EL (cell line): ENCODE data around the gene ABCA2.

Experiments
- DNase-seq: peaks from one replicate; pipeline ENCODE4 v3.0.0-alpha.2; 2016

The ABCA2 gene

DNA sequence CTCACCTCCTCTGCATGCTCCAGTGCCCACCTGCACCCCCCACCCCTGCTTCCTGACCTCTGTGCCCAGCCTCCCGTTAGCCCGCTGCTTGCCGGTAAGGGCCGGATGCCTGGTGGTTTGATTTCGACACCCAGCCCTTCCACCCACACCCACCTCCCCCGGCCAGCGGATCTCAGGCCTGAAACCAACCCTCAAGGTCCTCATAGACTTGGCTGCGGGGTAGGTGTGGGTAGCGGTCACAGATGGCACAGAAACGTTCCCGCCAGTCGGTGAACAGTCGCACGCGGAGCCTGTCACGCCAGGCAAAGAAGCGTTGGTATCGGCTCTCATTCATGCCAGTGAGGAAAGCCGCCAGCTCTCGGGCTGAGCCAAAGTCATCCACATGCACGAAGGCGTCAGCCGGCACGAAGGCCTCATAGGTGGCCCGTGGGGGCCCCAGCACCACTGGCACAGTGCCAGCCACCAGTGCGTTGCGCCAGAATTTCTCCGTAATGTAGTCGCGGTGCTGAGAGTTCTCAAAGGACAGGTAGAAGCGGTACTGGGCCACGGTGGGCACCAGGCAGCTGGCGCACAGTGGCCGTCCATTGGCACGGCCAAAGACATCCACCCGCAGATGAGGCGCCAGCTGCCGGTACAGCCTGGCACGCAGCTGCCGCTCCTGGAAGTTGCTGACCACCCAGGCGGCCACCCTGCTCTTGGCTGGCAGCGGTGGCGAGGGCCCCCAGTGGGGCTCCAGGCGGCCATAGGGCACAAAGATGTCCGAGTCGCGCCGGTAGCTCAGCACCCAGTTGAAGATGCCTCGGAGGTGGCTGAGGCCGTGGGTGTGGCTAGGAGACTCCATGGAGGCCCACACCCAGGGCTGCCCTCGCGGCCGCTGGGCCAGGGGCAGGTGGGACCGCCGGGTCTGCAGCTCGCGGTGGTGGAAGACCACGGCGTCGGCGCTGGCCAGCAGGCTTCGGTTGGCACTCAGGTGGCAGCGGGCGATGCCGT lies 2.8 kb upstream of the ABCA2 start:
- DNase-seq = no peak

DNA sequence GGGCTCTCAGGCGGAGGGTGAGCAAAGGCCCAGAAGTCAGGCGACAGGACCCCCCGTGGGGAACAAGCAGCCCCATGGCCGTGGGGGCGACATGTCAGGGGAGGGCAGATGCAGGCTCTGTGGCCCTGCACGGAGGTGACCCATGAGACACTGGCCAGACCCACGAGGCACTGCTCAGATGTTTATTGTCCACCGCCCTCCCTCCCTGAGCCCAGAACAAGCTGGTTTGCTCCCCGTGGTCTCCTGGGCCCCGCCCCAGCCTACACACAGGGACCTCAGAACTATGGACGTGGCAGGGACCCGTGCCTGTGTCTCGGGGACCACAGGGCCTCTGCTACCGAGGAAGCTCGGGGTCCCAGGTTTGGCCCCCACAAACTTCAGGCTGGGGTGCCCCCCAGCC lies 2.0 kb upstream of the ABCA2 start:
- no peak for DNase-seq

DNA sequence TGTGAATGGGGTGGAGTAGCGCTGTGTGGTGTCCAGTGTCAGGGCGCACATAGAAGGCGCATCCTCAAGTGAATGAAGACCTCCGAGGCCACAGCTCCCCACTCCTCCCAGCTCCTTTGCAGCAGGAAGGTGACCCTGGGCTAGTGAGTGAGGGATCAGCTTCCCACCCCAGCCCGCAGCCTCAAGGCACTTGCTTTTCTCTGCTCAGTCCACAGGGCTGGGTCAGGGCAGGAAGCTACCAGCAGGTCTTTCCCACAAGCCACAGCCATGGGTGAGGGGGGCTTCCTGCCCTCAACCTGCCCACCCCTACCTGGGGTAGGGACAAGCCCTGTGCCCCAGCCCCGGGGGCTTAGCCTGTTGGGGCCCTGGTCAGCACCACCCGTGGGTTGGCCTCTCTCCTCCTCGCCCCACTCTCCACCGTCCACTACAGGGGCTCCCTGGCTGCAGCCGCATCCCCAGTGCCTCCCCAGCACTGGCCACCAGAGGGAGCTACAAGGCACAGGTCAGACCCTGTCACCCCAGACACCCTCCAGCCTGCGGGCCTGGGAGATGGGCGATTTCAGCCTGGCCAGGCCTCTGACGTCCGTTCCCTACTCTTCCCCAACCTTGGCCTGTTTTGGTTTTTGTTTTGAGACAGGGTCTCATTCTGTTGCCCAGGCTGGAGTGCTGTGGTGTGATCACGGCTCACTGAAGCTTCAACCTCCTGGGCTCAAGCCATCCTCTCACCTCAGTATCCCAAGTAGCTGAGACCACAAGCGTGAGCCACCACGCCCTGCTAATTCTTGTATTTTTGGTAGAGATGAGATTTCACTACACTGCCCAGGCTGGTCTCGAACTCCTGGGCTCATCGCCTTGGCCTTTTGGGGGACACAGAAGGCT lies 1.3 kb upstream of the ABCA2 start:
- DNase-seq = peak; percentile 69

- DNase-seq = peak; percentile 57
Measured at GRCh38 chr9:137028263-137029057, 423 bp upstream of the ABCA2 start.

- no peak for DNase-seq
Measured at GRCh38 chr9:137026828-137027227, 1.2 kb downstream of the ABCA2 start.

DNA sequence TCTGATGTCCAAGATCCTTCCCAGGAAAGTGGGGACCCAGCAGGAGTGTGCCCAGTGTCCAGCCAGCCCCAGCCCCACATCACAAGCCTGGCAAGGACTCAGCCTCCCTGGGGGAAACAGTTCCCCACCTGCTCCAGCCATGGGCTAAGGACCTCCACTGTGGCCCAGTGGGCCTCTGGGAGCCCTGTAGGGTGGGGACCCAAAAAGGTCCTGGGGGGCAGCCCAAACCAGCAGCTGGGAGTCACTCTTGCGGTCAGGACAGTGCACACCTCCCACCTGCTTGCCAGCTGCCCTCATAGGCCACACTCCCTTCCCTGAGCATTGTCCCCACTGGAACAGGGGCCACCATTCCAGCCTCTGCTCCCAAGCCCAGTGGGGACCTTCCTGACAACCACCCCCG lies 1.7 kb downstream of the ABCA2 start:
- DNase-seq = no peak

DNA sequence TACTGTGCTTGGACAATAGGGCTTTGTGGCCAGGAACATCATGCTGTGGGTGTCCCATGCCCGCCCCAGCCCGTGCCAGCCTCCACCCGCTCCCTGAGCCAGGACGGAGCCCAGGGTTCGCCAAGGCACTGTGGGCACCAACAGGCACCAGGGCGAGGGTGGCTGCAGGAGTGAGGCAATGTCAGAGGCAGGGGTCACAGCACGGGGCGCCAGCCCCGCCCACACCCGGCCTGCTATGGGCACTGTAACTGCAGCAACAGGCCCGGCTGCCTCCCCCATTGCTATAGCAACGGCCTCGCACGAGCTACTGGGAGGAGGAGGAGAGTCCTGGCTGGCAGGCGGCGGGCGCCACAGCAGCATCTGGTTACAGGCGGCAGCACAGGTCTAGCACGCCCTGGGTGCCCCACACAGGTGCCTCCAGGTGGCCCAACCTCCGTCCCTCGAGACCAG lies 2.5 kb downstream of the ABCA2 start:
- DNase-seq = no peak

DNA sequence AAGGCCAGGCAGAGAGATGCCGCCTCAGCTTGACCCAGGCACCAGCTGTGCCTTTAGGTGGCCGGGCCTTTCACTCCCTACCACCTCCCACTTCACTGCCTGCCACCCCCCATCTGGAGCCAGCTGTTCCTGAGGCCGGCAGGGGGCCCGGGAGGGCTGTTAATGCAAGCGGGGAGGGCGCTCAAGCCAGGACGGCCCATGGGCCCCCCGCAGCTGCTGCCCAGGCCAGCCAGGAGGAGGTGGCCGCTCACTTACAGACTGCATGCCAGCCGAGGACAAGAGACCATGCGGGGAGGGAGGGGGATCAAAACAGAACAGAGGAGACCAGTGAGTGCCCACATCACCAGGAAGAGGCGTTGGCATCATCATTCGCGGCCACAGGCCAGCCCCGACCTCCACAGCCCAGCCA lies 4.5 kb downstream of the ABCA2 start:
- no peak for DNase-seq

GRCh38 chr9:137023157-137023556 lies 4.9 kb downstream of the ABCA2 start:
- no peak for DNase-seq

DNA sequence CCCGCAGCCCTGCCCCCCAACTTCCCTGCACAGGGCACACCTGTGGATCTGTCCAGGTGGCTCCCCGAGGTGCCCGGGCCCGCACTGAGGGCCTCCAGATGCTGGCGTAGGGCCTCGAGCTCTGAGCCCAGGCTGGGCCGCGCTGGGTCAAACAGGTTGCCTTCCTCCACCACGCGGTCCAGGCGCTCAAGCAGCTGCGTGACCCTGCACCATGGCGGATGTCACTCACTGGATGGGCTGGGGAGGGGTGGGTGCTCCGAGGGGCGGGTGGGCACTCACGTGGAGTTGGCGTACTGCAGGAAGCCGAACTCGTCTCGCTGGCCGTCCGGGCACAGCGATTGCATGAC lies 5.4 kb downstream of the ABCA2 start:
- no peak for DNase-seq

- DNase-seq = peak; percentile 78
Measured at GRCh38 chr9:137021979-137022661, 5.9 kb downstream of the ABCA2 start.

DNA sequence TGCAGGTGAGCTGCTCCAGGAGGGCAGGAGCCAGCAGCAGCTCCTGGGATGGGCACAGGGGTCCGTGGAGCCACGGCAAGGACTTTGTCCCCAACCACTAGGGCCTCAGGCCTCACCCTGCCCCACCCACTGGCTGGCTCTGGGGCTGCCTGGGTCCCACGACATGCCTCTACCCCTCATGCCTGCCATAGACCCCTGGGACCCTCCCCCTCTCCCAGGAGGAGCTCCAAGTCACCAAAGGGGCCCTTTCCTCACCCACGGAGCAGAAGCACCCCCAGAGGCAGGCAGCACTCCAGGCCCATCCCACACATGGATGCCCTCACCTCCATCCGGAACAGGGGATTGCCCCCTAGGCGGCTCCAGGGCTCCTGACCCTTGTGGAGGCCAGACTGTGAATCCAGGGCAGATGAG lies 6.5 kb downstream of the ABCA2 start:
- no peak for DNase-seq

DNA sequence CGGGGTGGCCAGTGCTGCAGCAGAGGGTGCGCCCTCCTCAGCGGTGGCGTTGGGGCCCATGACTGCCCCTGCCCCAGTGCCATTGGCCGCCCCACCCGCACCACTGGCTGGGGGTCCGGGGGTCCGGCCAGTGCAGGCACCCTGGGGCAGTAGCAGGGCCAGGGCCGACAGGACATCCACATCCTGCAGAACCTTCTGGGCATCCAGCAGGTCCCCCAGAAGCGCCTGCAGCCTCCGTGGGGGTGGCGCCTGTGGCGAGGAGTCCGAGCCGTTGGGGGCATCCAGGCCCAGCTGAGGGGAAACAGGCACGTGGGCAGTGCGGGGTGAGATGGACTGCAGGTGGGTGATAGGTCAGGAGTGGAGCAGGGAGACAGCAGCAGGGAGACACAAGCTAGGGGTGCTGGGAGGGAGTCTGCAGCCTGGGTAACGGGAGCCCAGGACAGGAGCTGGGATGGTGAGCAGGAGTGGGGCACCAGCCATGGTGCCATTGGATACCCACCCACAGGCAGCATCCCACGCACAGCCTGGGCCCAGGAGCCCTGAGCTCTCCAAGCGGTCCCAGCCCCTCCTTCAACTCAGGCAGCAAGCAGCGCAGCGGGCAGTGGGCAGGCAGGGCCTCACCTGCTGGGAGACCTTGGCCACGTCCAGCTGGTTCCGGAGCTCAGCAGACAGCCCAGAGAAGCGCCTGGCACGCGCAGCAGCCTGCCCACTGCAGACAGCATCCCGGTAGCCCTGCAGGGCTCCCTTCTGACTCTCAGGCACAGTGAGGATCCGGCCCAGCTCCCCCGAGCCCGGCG lies 7.1 kb downstream of the ABCA2 start:
- no peak for DNase-seq

DNA sequence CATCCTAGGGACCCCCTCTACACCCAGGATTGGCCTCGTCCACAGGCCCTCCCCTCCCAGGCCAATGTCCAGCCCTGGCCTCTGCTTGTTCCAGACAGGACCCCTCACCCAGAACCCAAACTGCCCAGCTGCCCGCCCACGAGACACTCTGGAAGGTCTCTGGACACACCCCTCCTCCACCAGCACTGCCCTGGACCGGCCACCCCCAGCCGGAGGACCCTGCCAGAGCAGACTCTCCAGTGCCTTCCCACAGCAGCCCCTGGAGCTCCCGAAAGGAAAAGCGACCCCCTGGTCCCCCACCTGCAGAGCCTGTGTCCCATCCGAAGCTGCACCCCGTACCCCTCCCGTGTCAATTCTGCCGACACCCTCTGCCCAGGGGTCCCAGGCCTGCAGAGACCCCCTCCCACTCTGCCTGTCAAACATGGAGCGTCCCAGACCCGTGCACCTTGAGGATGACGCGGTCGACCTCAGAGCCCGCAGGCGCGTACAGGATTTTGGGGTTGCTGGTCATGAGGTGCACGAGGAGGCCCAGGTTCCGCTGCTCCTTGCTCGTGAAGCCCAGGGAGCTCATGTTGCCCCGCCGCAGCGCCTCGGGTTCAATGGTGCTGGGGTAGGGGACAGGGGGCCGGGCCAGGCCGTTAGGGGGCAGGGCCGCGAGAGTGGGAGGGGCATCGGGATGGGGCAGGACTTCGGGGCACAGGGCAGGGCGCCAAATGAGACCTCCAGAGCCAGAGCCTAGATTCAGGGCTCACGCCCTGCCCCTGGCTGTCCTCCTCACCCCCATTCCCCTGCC lies 8.0 kb downstream of the ABCA2 start:
- no peak for DNase-seq

DNA sequence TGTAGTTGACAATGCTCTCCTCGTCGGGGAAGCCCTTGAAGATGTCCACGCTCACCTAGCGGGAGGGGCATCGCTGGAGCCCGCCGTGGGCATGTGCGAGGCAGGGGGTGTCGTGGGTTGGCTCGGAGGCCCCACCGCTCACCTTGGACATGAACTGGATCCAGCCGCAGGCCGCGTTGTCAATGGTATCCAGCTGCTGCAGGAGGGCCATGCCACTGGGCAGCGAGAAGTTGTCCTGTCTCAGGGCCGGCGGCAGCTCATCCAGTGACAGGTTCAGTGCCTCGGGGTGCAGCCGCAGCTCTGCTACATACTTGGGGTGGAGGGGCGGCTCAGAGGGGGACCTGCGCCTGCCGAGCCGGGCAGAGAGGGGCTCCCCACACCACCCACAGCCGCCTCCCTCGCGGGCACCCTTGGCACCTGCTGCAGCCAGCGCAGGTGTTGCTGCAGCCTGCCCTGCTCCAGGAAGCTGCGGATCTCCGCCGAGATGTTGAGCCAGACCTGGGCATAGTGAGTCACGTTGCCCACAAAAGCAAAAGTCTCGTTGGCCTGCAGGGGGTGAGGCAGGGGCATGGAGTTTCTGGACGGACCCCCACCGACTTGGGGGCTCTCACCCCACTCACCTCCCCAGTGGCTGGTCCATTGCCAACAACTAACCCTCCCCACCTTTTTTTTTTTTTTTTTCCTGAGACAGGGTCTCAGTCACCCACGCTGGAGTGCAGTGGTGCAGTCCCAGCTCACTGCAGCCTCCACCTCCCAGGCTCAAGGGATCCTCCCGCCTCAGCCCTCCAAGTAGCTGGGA lies 9.1 kb downstream of the ABCA2 start:
- no peak for DNase-seq

GRCh38 chr9:137017791-137018497 lies 10.1 kb downstream of the ABCA2 start:
- DNase-seq = no peak

DNA sequence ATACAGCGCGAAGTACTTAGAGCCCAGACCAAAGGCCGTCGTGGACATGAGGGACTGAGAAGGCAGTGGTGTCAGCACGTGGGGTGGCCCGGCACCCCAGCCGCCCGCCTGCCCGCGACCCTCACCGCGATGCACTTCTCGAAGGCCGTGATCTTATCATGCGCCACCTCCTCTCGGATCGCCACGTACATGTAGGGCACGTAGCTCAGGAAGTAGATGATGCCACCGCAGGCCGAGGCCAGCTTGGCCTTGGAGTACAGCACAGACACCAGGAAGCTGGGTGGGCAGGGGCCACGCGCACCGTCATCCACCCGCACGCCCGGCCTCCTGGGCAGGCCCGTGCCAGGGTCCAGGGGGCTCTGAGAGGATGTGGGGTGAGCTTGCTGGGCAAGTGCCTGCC lies 11.0 kb downstream of the ABCA2 start:
- no peak for DNase-seq

DNA sequence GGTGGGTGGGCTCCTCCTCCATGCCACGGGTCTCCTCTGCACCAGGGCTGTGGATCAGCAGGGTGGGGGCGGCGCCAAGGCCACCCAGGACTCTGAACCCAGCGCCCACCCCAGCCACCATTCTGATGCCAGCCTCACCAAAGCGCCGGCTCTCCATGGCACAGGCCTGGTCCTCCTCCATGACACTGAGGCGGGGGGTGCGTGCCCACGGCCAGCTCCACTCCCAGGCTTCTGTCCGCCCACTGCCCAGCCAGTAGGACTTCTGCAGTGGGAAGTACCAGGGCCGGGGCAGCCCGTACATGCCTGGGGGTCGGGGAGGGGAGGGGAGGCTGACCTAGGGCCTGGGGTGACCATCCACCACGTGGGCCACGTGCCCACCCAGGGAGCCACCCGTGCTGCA lies 11.6 kb downstream of the ABCA2 start:
- DNase-seq = no peak

GRCh38 chr9:137015976-137016375 lies 12.1 kb downstream of the ABCA2 start:
- DNase-seq = no peak
